NCI-H146 treated with DMSO at 0.1 percent for 48 hours (cell line): ENCODE data around the gene AGAP1.
A peak's percentile ranks its signal among the peaks of the same experiment; 100 is the strongest.

Source experiments
- DNase-seq: peaks from one replicate; lab custom pipeline; 2025; ENCODE audit not compliant: unreplicated experiment; lab: John Stamatoyannopoulos, UW

AGAP1 gene

DNA sequence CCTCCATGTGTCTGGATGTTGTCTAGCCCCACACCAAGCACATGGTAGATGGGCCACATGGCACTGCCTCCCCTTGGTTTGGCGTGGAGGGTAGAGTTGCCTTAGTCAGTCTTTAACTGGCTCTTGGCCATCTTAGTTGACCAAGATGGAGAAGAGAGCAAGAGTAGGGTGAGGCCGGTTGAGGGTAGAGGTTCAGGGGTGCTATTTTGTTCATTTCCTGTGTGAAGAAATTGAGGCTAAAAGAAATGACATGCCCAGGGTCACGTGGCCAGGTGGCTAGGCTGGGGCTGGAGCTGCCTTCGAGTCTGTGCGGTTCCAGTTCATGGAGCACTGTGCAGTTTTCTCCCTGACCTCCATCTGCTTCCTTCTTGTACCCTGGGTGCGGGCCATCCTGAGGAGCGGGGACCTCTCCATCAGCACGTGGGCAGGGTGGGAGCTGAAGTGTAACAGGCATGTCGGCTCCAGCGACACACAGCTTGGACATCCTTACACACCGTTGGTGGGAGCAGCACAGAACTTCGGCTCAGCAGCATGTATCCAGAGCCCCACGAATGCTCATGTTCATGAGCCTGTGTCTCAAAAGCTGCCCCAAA lies 461.1 kb downstream of the AGAP1 start:
- no peak for DNase-seq

GRCh38 chr2:235955664-235956063 lies 461.8 kb downstream of the AGAP1 start:
- DNase-seq: no peak

DNA sequence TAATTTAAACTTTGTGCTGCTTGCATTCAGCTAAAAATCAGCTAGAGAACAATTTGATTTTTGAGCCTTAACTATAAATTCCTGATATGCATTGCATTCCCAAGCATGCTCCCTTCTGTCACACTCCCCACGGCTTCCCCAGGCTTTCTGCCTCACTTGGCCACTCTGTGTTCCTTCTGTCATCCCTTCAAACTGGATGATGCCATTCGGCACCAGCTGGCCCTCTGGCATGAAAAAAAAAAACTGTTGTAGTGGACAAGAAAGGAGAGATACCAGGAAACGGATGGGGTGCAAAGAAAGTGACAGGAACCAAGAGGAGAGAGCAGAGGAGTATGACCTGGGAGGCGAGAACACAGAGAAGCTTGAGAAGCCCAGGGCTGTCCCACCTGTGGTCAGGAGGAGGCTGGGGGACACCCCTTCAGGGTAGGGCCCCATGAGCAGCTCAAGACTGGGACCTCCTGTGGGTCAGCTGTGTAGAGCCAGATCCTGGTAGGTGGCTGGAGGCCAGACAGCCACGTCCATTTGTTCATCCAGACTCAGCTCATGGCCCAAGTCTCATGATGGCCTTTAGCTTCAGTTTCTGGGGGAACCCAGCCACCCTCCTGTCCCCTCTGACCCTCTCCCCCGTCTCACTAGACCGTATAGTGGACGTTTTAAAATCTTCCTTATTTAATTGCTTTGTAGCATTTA lies 462.6 kb downstream of the AGAP1 start:
- DNase-seq: no peak

DNA sequence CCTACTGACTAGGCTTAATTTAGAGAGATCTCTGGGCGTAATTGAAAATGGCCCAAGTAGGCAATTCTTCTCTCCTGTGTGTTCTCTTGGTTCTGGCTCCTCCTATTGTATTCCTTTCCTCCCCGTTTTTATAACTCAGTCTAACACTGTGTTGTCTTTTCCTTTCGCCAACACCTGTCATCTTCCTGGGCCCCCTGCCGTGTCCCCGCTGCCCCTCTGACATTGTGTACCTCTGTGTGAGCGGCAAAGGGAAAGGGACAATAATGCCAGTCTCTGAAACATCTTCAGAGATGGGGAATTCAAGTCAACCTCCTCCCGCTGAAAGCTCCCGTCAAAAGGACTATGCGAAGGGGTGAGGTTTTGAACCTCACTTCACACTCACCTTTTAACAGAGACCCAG lies 463.4 kb downstream of the AGAP1 start:
- peak; percentile 19 for DNase-seq

DNA sequence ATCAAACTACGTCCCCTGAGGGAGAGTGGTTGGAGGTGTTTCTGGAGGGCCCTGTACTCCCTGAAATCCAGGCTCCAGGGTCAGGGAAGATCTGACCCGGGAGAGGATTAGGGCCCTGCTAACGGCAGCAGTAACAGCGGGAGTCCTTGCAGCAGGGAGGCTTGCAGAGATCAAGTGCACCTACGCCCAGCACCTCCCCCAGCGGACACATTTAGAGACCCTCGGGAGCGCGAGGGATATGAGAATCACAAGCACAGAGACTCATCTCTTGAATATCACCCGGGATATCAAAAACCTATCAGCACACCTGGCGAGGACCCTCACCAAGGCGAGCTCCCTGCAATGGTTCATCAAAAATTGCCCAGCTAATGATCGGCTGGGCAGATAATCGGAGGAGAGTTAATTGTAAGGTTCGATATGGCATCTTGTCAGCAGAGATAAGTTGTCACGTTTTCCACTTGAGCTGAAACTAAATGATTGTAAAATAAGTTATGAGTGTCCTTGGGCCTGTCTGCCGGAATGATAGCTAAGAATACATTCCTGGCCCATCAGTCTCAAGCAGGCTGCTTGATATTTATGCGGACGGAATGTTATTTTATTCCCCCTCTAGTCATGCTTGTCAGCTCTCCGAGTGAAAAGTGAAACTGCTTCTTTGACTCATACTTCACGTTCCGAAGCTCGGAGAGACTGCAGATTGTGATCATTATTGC lies 464.5 kb downstream of the AGAP1 start:
- DNase-seq: no peak

- no peak for DNase-seq
These were observed 465.1 kb downstream of the AGAP1 start for GRCh38 chr2:235958931-235959410.

- DNase-seq: no peak
These were observed 466.3 kb downstream of the AGAP1 start for GRCh38 chr2:235960011-235960715.

- DNase-seq: no peak
These were observed 467.1 kb downstream of the AGAP1 start for GRCh38 chr2:235960716-235961640.

DNA sequence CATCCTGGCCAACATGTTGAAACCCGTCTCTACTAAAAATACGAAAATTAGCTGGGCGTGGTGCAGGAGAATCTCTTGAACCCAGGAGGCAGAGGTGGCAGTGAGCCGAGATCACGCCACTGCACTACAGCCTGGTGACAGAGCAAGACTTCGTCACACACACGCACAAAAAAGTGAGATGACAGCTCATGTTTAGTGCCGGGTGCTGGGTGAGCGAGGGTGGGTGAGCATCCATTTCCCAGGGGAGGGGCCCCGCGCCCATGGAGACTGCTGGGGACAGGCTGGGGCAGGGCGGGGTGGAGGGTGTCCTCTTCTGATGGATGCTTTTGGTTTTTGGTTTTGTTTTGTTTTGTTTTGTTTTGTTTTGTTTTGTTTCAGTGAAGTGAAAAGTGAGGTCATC lies 467.9 kb downstream of the AGAP1 start:
- DNase-seq: no peak

- no peak for DNase-seq
These were observed 470.2 kb downstream of the AGAP1 start for GRCh38 chr2:235963853-235964577.

DNA sequence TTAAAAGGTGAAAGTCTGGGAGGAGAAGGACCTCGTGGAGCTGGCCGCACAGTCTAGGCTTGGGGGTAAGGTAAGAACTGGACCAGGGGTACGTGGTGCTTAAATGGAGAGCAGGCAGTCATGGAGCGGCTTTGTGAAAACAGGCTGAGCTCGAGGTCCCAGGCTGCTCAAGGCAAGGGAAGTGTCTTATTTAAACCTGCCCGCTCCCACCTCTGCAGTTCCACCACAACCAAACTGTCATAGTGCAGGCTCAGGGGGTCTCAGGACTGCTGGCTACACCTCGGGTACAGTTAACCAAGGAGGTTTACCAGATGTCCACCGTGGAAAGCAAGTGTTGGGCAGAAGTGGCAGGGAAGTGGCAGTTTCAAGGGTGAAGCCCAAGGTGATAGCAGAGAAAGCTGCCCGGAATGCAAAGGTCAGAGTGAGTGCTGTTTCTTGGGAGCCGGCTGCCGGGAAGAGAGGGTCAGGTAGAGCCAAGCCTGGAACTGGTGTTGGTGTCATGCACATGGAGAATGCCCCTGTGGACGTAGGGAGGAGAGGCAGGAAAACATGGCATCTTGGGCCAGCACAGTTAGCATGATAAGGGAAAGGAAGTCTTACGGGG lies 471.0 kb downstream of the AGAP1 start:
- DNase-seq: no peak

DNA sequence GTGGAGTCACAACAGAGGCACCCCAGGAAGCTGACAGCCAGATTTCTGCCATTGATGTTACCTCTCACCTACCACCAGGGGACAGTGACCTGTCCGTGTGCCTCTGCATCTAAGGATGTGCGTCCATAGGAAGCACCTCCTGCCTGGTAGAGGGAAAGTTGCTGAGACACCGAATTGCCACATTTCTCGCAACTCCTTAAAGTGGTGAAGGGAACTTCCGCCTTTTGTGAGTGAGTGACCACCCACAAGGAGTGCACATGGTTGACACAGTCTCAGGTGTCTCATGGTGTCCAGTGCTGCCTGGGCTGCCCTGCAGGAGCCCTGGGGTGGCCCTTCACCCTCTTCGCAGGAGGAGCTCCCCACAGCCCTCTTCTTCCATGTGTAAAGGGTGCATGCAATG lies 472.6 kb downstream of the AGAP1 start:
- DNase-seq: no peak

DNA sequence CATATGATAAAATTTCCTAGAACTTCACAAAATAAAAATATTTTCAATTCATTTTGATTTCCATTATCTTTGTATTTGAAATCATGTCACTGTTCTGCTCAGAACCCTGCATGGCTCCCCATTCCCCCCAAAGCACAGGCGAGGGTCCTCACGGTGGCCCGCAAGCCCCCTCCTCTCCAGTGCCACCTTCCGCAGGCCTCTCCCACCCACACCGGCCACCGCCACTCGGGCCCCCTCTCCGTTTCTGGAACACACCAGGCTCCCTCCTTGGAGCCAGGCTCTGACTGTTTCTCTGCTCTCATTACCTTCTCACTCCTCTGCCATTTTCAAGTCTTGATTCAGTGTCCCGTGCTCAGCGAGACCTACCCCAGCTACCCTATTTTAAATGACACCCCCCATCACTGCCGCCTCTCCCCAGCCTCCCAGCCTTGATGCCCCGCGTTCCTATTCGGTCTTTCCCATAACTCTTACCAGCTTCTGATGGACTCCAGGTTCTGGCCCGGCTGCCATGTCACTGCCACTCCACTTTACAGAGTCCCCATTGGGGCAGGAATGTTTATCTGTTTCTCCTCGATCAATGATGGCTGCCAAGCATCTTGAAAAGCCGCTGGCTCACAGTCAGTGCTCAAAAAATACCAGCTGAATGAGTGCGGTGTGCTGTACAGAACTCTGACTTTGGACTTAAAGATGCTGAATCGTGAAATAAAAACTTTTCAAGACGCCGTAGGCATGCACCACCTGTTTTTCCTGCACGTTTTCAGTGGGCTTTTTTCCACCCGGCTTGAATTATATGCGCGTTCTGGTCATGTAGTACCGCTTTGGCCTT lies 473.3 kb downstream of the AGAP1 start:
- DNase-seq: no peak

DNA sequence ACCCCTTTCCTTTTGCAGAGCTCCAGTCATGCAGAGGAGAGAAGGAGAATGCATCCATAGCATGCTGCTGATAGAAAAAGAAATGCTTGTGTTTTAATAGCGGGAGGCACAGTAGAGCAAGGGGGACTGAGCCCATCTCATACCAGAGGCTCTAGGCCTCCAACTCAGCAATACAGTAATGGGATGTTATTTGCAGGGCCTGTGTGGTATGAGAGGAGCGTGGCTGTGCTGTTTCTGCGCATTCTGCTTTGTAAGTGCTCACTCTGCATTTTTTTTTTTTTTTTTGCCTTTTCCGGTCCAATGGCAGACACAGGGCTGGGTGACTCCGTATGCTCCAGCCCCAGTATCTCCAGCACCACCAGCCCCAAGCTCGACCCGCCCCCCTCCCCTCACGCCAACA lies 474.3 kb downstream of the AGAP1 start:
- no peak for DNase-seq

- DNase-seq: no peak
These were observed 474.9 kb downstream of the AGAP1 start for GRCh38 chr2:235968616-235969324.

DNA sequence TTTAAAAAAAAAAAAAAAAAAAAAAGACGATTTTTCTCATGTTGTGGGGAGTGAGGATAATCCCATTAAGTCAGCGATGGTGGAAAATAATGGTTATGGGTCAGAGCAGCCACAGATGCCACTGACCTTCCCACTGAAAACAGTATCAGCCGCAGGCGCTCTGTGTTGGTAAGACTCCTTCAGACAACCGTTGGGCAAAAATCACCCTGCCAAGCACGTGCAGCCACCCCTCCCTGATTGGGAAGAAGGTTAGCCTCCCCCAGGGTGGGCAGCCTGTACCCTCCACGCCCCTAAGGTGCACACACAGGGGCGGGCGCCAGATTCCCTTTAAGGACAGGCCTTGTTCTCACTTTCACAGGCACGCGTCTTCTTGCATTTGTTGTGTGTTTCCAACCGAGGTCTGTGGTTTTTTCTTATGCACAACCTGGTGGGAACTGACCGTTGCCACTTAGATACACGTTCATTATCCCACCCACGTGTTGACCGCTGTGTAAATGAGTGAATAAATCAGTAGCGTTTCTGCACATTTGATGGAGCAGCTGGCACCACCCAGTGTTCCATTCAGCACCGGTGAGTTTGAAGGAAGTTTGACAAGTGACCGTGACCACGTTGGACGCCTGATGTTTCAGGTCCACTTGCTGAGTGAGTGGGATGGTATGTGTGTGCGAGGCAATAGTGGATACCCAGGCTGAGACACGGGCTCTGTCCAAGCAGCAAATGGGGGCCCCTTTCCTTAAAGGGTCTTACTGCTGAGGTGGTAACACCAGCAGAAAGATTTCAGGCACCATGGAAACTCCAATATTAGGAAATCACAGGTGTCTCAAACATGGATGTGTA lies 476.6 kb downstream of the AGAP1 start:
- no peak for DNase-seq

DNA sequence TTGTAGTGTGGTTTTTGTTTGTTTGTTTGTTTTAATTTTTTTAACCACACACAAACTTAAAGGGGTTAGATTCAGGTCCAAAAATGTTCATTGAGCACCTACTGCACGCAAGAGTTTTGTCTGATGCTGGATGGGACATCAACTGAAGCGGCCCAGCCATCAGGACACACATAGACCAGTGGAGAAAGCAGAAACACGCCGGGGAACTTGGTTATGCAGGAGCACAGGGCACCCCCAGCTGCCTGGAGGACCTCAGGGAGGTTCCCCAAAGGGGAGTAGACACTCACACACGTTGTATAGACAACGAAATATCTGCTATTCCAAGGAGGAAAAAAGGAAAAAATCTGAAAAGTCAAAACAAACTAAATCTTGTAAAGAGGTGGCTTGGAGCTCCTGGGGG lies 482.7 kb downstream of the AGAP1 start:
- no peak for DNase-seq
